ENCODE results near the gene OR8B8.

GRCh38 chr11:124481365-124482323 lies 36.1 kb upstream of the OR8B8 start:
- TF ChIP-seq CTCF (conservative IDR thresholded peaks at IDR 0.05; ENCODE audit: low read depth, low read length) (no peak), USF2 (IDR thresholded peaks at IDR 0.05; ENCODE audit: low read depth, low read length) (no peak), POLR2A (IDR thresholded peaks at IDR 0.05; ENCODE audit: low read depth, low read length) (no peak), CEBPB (IDR thresholded peaks at IDR 0.05; ENCODE audit: low read depth, low read length) (no peak), RFX5 (IDR thresholded peaks at IDR 0.05; ENCODE audit: low read depth, low read length) (no peak), MAFK (IDR thresholded peaks at IDR 0.05; ENCODE audit: low read depth, low read length) (peak; percentile 45), ELK1 (IDR thresholded peaks at IDR 0.05; ENCODE audit: borderline replicate concordance, low read depth, low read length) (no peak), FOS (IDR thresholded peaks at IDR 0.05; ENCODE audit: low read depth, low read length) (no peak), RCOR1 (IDR thresholded peaks at IDR 0.05; ENCODE audit: insufficient replicate concordance, low read length) (no peak), RAD21 (IDR thresholded peaks at IDR 0.05; ENCODE audit: low read length) (no peak), MXI1 (IDR thresholded peaks at IDR 0.05; ENCODE audit: borderline replicate concordance, low read depth, low read length) (no peak), SMC3 (IDR thresholded peaks at IDR 0.05; ENCODE audit: low read depth, low read length) (no peak), NFE2L2 (IDR thresholded peaks at IDR 0.05; ENCODE audit: low read depth, low read length) (peak; percentile 87), CHD1 (IDR thresholded peaks at IDR 0.05; ENCODE audit: low read depth, low read length) (no peak)
